NB4 (cell line): Measurements from ENCODE around the gene ZNF132.

Experiments
- DNase-seq: peaks from one replicate; pipeline ENCODE4 v3.0.0; 2010; ENCODE audit warnings: low read depth
- H3K4me3 ChIP-seq: one replicate; pipeline ENCODE4 v1.5.1; 2011; ENCODE audit warnings: mild to moderate bottlenecking, low read depth, low read length, moderate library complexity
- CTCF ChIP-seq: IDR thresholded peaks from one replicate; pipeline ENCODE4 v1.5.1; 2012; ENCODE audit warnings: low read depth, low read length
- MAX ChIP-seq: IDR thresholded peaks from 2 replicates; pipeline ENCODE4 v1.6.1; 2011; ENCODE audit warnings: low read depth, low read length
- MYC ChIP-seq: IDR thresholded peaks from 2 replicates; pipeline ENCODE4 v1.6.1; 2011; ENCODE audit warnings: low read depth, low read length
- POLR2A ChIP-seq: IDR thresholded peaks from 2 replicates; pipeline ENCODE4 v1.6.1; 2011; ENCODE audit warnings: mild to moderate bottlenecking; ENCODE audit not compliant: insufficient read length; ENCODE audit errors: extremely low read depth

The ZNF132 gene

DNA sequence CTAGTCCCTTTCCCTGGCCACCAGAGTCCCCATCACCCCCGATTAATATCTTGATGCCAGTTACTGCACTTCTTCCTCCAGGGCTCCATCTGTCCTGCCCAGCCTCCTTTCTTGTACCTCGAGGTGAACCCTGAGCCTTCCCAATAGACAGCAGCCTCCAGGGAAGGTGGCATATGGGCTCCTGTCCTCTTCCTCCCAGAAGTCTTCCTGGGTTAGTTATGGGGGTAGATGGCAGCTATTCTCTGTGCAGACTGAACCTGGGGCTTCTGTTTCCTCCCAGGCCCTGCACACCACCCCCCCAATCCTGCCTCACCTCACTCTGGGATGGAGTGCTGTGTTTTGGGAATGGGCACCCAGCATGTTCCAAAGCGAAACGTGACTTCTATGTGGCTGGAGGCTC is 41.9 kb downstream of the ZNF132 start:
- no peak for DNase-seq
- no peak overlapping the region for H3K4me3 ChIP-seq

DNA sequence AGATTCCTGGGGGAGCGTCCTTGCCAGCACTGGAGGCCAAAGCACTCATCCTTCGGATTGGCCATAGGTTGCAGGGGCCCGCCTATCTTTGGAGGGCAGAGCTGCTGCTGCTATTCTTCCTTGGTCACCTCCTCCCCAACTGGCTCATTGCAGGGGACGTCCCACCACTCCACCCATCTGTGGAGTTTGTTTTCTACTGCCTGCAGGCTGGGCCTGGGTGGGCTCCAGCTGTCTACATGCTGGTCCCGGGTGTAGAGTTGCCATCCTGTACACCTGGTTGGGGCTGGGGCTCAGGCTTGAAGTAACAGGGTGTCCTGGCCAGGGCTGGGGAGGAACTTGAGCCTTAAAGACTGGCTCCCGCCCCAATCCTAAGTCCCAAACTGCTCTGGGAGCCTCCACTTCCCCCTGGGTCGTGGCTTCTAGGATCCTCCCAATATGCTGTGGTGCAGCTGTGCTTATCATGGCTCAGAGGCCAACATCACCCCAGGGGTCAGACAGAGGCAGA is 42.4 kb downstream of the ZNF132 start:
- TF ChIP-seq MAX (no peak), POLR2A (no peak), MYC (no peak), CTCF (no peak)
- DNase-seq: no peak

More for the DNA sequence above, 41.9 kb downstream of the ZNF132 start:
- no peak for TF ChIP-seq MAX
- TF ChIP-seq POLR2A: no peak
- TF ChIP-seq CTCF: no peak
- TF ChIP-seq MYC: no peak

GRCh38 chr19:58396691-58397532 is 43.0 kb downstream of the ZNF132 start:
- no peak for DNase-seq
- H3K4me3 ChIP-seq: no peak overlapping the region
- TF ChIP-seq CTCF (no peak), POLR2A (no peak), MAX (no peak), MYC (no peak)

More for the DNA sequence above, 42.4 kb downstream of the ZNF132 start:
- H3K4me3 ChIP-seq: no peak overlapping the region

- H3K4me3 ChIP-seq: no peak overlapping the region
- DNase-seq: no peak
- no peak for TF ChIP-seq MYC
- no peak for TF ChIP-seq POLR2A
- no peak for TF ChIP-seq CTCF
Measured at GRCh38 chr19:58395979-58396627, 43.9 kb downstream of the ZNF132 start.

- peak; percentile 47 for DNase-seq
- no peak for TF ChIP-seq MYC
- TF ChIP-seq MAX: no peak
- peak; percentile 15 for TF ChIP-seq POLR2A
- TF ChIP-seq CTCF: no peak
- no peak within 1 kb of the TSS for H3K4me3 ChIP-seq
Measured at GRCh38 chr19:58395220-58395978, 44.6 kb downstream of the ZNF132 start, which contains the start of gene RNF225. TSS of gene RNF225 (plus strand) at chr19:58395656. CDS start at chr19:58396090, 434 bp downstream.
